Measurements from ENCODE around the gene PLCXD1.
"Not testable (repeated sequence)": the region's sequence is repeated elsewhere in the genome, so short reads cannot be mapped to it uniquely, and the experiment has no call there.

Gene PLCXD1, protein sequence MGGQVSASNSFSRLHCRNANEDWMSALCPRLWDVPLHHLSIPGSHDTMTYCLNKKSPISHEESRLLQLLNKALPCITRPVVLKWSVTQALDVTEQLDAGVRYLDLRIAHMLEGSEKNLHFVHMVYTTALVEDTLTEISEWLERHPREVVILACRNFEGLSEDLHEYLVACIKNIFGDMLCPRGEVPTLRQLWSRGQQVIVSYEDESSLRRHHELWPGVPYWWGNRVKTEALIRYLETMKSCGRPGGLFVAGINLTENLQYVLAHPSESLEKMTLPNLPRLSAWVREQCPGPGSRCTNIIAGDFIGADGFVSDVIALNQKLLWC

DNA sequence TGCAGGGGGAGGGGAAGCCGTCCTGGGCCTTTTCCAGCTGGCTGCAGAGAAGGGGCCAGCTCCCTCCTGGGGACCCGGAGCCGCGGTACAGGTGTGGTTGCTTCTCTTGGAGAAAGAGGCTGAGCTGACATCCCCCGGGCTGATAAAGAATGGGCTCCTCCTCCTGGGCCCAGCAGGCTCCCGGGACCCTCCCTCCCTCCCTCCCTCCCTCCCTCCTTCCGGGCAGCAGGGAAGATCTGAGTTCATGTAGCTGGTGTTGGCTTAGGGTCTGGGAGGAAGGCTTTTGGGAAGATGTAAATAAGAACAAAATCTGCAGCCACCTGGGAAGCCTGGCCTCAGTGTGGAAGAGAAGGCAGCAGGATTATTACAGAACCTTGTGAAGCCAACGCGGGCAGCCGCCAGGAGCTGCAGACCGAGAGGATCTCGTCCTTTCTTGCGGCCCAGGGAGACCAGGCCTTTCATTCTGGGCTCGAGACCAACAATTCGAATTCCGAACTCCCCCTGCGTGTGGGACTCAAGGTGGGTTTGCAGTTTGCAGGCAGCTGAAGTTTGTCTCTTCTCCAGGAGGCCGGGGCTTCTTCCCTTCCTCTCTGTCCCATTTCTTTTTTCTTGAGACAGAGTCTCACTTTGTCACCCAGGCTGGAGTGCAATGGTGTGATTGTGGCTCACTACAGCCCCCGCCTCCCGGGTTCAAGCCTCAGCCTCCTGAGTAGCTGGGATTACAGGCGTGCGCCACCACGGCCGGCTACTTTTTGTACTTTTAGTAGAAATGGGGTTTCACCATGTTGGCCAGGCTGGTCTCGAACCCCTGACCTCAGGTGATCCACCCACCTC lies at the start of gene PLCXD1:
Gene PLCXD1 (plus strand): TSS at position 216 of the 834 bp plus-strand sequence. CDS start 2,807 bp downstream, outside the sequence.
- DNase-seq, result no peak

DNA sequence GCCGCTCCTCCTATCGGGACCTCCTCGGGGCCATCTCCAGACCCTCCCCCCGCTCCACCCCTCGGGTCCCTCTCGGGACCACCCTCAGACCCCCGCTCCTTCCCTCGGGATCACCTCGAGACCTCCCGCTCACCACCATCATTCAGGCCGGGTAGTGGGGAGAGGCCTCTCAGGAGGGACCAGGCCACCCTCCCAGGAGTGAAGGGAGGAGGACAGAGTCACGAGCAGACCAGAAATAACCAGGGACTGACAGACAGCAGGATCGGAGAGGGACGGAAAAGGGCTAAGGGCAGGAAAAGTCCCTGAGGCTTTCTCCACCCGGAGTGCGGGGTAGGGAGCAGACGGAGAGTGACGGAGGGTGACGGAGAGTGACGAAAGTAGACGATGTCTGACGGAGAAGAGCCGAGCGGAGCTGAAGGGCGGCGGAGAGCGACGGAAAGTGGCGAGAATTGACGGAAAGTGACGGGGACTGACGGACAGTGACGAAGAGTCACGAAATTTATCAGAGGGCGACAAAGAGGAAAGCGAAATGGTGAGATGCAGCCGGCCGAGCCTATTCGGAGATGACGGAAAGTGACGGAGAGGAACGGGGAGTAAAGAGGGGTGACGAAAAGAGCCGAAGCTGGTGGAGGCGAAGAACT lies 49.4 kb upstream of the PLCXD1 start:
- not testable (repeated sequence) for DNase-seq

DNA sequence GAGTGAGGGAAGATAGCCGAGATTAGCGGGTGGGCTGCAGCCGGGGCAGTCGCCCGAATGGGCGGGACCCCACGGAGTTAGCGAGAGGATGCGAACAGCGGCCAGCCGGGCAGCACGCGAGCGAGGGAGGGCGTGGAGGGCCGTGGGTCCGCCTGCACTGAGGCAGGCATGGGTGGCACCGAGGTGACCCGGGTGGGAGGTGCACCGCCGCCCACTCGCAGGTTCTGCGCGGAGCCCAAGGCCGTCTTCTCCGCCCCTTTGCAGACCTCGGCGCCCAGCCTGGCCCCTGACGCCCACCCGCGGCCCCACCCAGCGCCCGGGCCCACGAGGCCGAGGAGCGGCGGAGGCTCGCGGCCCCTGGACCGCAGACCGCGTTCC lies 48.9 kb upstream of the PLCXD1 start:
- DNase-seq, result not testable (repeated sequence)

DNA sequence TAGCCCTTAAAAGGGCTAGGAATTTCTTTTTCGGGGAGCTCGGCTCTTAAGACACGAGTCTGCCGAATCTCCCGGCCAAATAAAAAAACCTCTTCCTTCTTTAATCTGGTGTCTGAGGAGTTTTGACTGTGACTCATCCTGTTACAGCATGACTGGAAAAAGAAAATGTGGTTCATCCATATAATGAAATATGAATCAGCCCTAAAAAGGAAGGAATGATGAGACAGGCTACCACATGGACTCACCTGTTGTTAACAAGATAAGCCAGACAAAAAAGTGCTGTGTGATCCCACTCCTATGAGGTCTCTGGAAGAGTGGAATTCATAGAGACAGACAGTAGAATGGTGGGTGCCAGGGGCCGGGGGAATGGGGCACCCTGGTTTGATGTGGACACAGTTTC lies 45.0 kb upstream of the PLCXD1 start:
- not testable (repeated sequence) for DNase-seq

DNA sequence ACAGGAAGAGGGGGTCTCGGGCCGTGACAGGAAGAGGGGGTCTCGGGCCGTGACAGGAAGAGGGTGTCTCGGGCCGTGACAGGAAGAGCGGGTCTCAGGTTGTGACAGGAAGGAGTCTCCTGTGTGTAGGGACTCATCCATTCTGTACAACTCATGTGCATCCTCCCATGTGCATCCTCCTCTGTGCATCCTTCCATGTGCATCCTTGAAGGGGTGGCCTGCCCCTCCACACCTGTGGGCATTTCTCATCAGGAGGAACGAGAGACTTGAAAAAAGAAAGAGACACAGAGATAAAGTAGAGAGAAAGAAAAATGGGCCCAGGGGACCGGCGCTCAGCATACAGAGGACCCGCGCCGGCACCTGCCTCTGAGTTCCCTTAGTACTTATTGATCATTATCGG lies 30.2 kb upstream of the PLCXD1 start:
- DNase-seq, result no peak

DNA sequence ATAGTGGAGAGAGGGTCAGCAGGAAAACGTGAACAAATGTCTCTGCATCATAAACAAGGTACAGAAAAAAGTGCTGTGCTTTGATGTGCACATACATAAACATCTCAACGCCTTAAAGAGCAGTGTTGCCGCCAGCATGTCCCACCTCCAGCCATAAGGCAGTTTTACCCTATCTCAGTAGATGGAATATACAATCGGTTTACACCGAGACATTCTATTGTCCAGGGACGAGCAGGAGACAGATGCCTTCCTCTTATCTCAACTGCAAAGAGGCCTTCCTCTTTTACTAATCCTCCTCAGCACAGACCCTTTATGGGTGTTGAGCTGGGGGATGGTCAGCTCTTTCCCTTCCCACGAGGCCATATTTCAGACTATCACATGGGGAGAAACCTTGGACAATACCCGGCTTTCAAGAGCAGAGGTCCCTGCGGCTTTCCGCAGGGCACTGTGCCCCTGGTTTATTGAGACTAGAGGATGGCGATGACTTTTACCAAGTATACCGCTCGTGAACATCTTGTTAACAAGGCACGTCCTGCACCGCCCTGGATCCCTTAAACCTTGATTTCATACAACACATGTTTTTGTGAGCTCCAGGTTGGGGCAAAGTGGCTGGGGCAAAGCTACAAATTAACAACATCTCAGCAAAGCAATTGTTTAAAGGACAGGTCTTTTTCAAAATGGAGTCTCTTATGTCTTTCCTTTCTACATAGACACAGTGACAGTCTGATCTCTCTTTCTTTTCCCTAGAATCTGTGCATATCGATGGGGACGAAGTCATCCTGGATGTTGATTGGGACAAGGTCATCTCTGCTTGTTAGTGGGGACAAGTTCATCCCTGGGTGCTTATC lies 29.6 kb upstream of the PLCXD1 start:
- DNase-seq, result not testable (repeated sequence)

DNA sequence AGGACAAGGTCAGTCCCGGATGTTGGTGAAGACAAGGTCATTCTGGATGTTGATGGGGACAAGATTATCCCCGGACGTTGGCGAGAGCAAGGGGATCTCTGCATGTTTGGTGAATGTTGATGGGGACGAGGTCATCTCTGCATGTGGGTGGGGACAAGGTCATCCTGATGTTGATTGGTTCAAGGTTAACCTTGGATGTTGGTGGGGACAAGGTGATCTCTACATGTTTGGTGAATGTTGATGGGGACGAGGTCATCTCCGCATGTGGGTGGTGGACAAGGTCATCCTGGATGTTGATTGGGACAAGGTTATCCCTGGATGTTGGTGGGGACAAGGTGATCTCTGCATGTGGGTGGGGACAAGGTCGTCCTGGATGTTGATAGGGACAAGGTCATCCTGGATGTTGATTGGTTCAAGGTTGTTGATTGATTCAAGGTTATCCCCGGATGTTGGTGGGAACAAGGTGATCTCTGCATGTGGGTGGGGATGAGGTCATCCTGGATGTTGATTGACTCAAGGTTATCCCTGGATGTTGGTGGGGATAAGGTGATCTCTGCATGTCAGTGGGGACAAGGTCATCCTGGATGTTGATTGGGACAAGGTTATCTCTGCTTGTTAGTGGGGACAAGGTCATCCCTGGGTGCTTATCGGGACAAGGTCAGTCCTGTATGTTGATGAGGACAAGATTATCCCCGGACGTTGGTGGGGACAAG lies 28.8 kb upstream of the PLCXD1 start:
- DNase-seq, result no peak

DNA sequence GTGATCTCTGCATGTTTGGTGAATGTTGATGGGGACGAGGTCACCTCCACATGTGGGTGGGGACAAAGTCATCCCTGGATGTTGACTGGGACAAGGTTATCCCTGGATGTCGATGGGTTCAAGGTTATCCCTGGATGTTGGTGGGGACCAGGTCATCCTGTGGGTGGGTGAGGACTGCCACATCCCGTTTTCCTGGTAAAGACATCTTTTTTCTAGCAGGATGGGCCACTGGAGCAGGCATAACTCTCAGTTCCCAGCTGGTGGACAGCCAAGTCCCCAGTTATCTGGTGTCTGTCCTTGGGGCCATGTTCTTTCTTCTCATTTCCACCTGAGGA lies 28.3 kb upstream of the PLCXD1 start:
- no peak for DNase-seq

DNA sequence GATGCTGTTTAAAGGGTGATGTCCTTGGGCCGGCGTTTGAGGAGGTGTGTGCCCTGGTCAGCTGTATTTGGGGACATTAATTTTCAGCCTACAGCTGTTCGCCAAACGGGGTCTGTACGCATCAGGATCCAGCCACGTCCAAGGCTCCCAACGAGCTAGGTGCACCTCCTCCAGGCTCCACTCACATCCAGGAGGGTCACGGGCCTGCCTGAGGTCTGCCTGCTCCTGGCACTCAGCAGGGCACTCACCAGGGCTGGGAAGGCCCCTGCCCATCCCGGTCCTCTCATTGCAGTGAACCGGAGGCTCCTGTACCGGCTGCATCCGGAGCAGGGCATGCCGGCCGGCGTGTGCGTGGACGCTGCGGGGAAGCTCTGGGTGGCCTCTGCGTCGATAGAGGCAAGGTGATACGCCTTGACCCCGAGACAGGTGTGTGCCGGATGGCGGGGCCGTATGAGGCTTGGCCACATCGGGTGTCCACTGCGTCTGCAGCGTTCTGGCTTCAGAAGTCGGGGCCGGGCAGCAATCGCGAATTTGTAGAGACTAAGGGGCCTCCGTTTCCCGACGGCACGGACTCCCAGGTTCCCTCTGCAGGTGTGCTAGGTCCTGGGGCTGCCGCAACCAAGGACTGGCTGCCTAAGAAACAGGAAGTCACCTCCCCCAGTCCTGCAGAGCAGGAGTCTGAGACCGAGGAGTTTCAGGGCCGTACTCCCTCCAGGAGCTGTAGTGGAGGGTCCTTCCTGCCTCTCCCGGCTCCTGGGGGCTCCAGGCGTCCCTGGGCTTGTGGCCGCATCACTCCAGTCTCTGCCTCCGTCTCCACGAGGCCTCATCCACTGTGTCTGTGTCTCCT lies 27.5 kb upstream of the PLCXD1 start:
- DNase-seq, result no peak

DNA sequence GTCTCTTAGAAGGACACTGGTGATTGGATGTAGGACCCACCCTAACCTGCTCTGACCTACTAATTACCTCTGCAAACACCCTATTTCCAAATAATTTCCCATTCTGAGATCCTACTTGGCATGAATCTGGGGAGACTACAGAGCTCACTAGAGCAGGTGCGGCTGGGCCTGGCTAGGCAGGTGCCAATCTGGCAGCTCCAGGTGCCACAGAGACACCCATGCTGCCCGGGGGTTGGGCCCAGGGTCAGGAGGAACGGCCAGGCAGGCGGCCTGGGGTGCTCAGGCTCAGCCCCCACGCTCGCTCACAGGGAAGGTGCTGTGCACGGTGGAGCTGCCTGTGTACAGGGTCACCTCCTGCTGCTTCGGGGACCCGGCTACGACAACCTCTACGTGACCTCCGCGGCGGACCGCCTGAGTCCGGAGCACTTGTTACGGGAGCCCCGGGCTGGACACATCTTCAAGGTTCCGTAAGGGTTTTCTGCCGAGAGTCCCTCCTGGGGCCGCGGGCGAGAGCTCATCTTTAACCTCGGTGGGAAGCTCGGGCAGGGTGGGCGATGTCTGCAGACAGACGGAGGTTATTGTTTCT lies 26.5 kb upstream of the PLCXD1 start:
- DNase-seq, result no peak

DNA sequence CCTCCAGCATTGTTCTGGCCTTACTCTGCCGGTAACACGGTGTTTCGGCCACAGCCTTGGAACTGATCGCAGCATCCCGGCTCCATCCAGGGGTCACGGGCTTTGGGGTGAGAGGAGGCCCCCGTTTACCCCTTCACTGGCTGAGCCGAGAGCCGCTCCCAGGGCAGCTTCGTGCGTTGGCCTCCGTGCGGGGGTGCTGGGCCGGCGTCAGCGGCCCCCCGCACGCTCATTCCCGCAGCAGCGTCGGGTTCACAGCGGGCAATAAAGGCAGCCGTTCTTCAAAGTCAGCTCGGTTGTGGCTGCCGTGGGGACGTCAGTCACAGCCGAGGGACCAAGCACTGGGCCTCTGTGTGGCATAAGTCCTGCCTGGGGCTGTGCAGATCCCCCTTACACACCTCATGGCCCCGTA lies 25.3 kb upstream of the PLCXD1 start:
- DNase-seq, result no peak

DNA sequence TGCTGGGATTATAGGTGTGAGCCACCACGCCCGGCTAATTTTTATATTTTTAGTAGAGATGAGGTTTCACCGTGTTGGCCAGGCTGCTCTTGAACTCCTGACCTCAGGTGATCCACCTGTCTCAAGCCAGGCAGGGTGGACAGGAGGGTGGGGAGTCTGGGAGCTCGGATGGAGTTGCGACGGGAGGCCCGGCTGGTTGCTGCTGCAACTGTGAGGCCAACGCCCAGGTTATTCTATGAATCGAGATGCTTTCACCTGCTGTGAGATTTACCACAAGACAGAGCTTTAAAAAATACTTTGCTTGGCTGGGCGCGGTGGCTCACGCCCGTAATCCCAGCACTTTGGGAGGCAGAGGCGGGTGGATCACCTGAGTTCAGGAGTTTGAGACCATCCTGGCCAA lies 24.1 kb upstream of the PLCXD1 start:
- not testable (repeated sequence) for DNase-seq

DNA sequence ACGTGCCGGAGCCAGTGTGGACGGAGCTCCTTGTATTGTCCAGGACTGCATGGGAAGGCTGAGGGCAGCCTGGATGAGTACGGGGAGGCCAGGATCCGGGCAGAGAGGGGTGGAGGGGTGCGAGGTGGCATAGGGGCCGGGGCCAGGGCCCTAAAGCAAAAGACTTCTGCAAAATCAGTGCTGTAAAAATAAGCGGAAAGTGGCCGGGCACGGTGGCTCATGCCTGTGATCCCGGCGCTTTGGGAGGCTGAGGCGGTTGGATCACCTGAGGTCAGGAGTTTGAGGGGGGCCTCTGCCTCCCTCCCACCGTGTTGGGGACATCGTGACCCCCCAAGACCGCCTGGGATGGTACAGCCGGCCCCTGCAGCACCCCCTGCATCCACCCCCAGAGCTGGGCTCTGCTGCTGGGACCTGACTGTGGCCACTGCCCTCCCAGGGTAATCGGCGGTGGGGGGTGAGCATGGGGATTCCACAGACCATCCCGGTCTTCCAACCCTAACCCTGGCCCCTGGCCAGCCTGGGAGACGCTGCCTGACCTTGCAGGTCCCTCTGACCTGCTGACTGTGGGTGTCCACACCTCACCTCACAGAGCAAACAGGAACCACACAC lies 23.4 kb upstream of the PLCXD1 start:
- DNase-seq, result no peak

DNA sequence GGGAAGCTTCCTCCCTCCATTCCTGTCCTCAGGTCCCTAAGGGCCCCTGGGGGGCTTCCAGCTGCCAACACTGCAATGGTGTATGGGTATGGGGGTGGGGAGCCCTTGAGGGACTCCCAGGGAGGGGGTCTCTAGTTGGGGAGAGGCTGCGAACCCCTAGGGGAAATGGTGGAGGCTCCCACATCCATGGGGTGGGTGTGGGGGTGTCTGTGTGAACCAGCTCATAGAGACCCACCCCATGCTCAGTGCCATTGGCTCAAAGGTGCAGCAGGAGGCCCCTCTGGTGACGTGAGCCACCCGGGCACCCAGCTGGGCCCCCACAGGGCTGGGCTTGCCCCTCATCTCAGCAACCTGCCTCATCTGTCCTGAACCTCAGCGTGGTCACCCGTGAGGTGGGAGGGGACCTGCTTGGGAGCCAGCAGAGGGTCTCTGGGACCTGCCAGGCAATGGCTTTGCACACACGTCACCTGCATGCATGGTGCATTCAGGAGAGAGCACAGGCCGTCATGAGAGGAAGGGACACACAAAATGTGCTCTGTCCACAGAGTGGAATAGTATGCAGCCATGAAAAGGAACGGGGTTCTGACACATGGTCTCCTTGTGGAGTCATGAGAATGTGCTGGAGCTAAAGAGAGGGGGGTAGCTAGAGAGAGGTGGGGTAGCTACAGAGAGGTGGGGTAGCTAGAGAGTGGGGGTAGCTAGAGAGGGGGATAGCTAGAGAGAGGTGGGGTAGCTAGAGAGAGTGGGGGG lies 22.7 kb upstream of the PLCXD1 start:
- DNase-seq, result no peak

DNA sequence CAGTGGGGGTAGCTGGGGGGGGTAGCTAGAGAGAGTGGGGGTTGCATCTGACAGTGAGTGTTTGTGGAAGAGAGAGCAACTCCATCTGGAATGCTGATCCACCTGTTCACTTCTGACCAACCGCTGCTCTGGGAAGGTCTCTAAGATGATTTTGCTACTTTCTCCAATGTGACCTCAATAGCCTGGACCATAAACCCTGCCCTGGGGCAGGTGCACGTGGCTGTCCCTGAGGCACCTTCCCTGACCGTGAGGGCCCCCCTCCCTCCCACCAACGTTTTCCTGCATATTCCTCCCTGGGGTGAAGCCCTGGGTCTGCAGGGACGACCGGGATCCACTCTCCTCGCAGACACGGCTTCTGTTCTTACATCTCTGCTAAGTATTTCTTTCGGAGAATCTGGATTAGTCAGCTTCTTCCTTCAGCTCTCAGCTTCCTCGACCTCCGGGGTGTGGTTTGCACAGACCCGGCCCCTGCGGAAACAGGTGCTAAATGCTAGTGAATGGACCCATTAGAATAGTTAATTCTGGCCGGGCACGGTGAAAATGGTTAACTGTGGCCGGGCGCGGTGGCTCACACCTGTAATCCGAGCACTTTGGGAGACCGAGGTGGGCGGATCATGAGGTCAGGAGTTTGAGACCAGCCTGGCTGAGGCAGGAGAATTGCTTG lies 21.4 kb upstream of the PLCXD1 start:
- DNase-seq, result no peak

DNA sequence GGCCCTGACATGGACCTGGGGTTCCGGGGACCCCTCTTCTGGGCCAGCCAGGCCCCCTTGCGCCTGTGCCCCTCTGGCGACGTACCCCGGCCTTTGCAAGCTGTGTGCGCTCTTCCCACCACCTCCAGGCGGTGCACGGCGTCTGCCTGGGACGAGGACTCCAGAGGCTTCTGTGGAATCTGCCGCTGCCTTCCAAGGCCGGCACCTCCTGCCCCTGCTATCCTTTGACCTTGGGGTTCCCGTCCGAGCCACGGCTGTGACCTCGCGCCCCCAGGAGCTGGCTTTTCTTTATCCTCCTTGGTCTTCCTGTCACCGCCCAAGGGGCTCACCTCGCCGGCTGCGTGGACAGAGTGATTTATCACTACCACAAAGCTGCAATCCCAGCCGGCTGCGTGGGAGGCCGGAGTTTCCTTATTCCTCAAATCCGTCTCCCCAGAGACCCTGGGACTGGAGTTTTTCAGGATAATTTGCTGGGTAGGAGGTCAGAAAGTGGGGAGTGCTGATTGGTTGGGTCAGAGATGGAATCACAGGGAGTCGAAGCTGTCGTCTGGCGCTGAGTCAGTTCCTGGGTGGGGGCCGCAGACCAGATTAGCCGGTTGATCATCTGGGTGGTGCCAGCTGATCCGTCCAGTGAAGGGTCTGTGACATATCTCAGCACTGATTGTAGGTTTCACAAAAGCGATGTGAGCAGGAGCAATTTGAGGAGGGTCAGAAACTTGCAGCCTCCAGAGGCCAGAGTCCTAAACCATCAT lies 19.8 kb upstream of the PLCXD1 start:
- no peak for DNase-seq

DNA sequence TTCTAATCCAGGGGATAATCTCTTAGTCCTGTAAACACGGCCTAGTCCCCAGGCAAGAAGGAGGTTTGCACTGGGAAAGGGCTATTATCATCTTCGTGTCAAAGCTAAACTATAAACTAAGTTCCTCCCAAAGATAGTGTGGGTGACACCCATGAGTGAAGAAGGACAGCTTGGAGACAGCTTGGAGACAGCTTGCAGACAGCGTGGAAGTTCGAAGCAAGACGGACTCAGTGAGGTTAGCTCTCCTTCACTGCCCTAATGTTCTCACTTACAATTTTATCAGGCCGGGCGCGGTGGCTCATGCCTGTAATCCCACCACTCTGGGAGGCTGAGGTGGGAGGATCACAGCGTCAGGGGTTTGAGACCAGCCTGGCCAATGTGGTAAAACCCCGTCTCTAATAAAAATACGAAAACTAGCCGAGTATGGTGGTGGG lies 19.2 kb upstream of the PLCXD1 start:
- no peak for DNase-seq

DNA sequence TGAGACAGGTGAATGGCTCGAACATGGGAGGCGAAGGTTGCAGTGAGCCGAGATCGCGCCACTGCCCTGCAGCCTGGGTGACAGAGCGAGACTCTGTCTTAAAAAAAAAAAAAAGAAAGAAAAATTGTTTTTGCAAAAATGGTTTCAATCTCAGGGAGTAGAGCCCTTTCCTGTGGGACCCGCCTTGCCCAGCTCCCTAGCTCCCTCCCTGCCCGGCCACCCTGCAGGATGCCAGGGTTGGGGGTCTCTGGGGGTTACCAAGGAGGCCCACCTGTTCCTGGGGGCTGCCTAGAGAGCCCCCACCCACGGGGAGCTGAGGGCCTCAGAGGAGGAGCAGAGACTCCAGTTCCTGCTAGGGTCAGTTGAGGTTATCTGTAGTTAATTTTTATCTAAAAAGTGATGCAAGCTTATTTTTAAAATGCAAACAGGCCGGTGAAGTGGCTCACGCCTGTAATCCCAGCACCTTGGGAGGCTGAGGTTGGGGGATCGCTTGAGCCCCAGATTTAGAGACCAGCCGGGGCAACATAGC lies 18.7 kb upstream of the PLCXD1 start:
- no peak for DNase-seq
